Lower leg skin (tissue), 4 donors: ENCODE data around the gene EYA2. TPM values are rescaled to one million over a fixed set of nuclear protein-coding genes. Genes with fewer than 3 reads are reported as not detected.

Source experiments
- DNase-seq, 2 donors: peaks; one replicate each; pipeline ENCODE4 v3.0.0-alpha.2; 2019; ENCODE audit warnings: low spot score in 2 of 2
- H3K4me3 ChIP-seq: fragments of 200-600 bp; sonication (generic); 2 replicates; pipeline ENCODE4 v1.5.1; 2017; ENCODE audit warnings: mild to moderate bottlenecking, low read depth; ENCODE audit not compliant: poor library complexity, severe bottlenecking
- POLR2A ChIP-seq, 2 donors: fragments of 450-650 bp; IDR thresholded peaks; one replicate each; pipeline ENCODE4 v1.6.1; 2016 to 2017; ENCODE audit warnings: antibody characterized with exemption in 2 of 2, mild to moderate bottlenecking in 1 of 2, moderate library complexity in 1 of 2
- WGBS, 2 donors: methylation state at CpG; one replicate each; pipeline ENCODE4 v1.1.5; 2018; 5-methylcytosine and 5-hydroxymethylcytosine counted together
- intact Hi-C: fragments of 100-400 bp; cut with DNase I; formaldehyde crosslinking; loops from one replicate; pipeline ENCODE4 v1.15.0; 2023; ENCODE audit warnings: low total_unique reads
- total RNA-seq, 4 donors: library from RNA; depleted of rRNA; stranded (reverse); fragments of >200 nt; gene quantifications; one replicate each; pipeline ENCODE4 v1.1.0, GENCODE V29; 2016
- TF ChIP-seq, protein P1 (sequence below), 3 donors: fragments of 450-650 bp; IDR thresholded peaks; one replicate each; pipeline ENCODE4 v1.5.1; 2016; ENCODE audit warnings: antibody characterized with exemption in 3 of 3, mild to moderate bottlenecking in 3 of 3, moderate library complexity in 2 of 3

The EYA2 gene
- total RNA-seq, 4 donors from 2014 or later: 0.63 to 6.1 (median 3.3) TPM

DNA sequence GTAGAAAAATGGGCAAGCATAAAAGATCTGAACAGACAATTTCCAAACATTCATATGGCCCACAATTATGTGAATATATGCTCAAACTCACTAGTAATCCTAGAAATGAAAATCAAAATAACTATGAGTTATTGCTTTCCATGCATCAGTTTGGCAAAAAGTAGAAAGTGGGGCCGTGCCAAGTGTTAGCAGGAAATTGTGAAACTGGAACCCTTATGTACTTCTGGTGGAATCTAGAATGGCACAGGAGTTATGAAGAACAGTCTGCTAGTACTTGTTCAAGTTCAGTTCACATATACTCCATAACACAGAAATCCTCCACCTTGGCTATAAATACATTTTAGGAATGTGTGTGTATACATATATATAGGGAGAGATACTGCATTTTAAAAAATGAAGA lies 89.8 kb downstream of the EYA2 start:
- DNase-seq: peak in 1 of 2 donors; percentile 40
- WGBS, 2 donors: 34 to 41% methylated on average over 1 of the region's 1 CpG
- no peak overlapping the region for H3K4me3 ChIP-seq
- intact Hi-C loops: no loop called here
- TF ChIP-seq POLR2A (IDR thresholded peaks at IDR 0.05): no peak
- TF ChIP-seq, protein P1, sequence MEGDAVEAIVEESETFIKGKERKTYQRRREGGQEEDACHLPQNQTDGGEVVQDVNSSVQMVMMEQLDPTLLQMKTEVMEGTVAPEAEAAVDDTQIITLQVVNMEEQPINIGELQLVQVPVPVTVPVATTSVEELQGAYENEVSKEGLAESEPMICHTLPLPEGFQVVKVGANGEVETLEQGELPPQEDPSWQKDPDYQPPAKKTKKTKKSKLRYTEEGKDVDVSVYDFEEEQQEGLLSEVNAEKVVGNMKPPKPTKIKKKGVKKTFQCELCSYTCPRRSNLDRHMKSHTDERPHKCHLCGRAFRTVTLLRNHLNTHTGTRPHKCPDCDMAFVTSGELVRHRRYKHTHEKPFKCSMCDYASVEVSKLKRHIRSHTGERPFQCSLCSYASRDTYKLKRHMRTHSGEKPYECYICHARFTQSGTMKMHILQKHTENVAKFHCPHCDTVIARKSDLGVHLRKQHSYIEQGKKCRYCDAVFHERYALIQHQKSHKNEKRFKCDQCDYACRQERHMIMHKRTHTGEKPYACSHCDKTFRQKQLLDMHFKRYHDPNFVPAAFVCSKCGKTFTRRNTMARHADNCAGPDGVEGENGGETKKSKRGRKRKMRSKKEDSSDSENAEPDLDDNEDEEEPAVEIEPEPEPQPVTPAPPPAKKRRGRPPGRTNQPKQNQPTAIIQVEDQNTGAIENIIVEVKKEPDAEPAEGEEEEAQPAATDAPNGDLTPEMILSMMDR (IDR thresholded peaks at IDR 0.05): no peak

DNA sequence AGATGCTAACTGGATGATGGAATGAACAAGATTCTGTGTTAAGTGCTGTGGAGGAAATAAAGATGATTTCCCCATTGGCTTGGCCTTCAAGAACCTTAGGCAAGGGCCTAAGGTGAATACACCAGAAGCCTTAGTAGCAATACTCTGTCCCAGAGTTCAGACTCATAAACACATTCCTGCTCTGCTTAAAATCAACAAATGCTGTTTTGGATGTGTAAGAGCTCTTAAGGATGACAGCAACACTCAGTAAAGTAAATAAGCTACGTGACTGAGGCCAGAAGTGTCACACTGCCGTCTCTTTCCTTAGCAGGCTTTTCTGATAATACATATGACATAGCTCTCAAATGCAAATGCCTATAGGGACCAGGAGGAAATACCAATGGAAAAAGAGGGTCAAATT lies 90.6 kb downstream of the EYA2 start:
- TF ChIP-seq, protein P1 (IDR thresholded peaks at IDR 0.05): no peak
- TF ChIP-seq POLR2A (IDR thresholded peaks at IDR 0.05): no peak
- 45 to 55% methylated on average over 2 of the region's 2 CpGs for WGBS, 2 donors
- intact Hi-C loops: no loop called here
- peak in 1 of 2 donors; percentile 1 for DNase-seq
- no peak overlapping the region for H3K4me3 ChIP-seq

DNA sequence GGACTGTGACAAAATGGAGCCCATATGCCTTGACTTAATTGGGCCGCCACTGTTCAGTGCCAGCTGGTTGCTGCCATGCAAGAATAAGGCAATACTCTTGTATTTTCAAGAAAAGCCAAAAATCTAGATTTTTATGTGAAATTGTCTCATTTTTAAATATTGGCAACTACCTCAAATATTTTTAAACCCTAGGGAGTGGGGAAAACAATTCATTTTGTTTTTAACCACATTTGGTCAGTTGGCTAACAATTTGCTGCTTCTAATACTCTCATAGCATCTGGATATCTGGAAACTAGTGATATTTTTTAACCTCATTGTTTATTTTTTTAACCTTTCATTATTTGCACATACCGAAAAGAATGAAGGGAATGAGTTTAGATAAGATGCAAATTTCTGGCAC lies 91.0 kb downstream of the EYA2 start:
- intact Hi-C loops: no loop called here
- H3K4me3 ChIP-seq: no peak overlapping the region
- WGBS, 2 donors: 72 to 77% methylated on average over 2 of the region's 2 CpGs
- peak in 1 of 2 donors; percentile 34 for DNase-seq
- TF ChIP-seq, protein P1 (IDR thresholded peaks at IDR 0.05): no peak
- no peak for TF ChIP-seq POLR2A (IDR thresholded peaks at IDR 0.05)

DNA sequence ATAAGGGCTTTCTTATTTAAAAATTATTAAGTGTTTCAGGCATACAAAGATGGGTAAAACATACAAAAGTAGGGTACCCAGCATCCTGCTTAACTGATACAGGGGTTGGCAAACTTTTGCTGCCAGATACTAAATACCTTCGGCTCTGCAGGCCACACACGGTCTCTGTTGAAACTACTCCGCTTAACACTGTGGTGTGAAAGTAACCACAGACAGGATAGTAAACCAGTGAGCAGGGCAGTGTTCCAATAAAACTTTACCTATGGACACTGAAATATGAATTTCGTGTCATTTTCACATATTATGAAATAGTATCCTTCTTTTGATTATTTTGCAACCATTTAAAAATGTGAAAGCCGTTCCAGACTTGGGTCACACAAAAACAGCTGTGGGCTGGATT lies 92.4 kb downstream of the EYA2 start:
- H3K4me3 ChIP-seq: no peak overlapping the region
- no peak for DNase-seq
- WGBS, 2 donors: 49 to 59% methylated on average over 5 of the region's 5 CpGs
- TF ChIP-seq, protein P1 (IDR thresholded peaks at IDR 0.05): no peak
- no peak for TF ChIP-seq POLR2A (IDR thresholded peaks at IDR 0.05)
- intact Hi-C loops: no loop called here

DNA sequence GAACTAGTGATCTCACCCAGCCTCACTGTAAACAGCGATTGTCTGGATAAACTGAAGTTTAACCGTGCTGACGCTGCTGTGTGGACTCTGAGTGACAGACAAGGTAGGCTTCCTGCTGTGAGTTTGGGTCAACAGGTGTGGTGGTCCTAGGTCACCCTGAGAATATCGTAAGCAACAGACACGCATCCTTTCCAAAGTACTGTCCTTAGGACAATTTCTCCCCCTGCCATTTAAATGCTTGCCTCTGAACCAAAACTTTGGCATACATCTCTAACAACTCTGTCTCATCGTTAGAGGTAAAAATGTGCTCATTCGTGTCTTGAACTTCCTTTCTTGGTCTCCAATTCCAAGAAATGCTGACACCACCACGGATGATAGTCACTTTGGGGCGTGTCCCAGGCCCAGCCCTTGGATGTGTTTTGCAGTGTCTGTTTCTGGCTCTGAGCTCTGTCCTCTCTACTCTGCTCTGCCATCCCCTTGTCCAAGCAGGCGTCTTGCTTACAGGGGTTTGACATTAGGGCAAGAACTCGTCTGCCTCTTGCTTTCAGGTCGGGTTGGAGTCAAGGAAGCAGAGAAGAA lies 95.5 kb downstream of the EYA2 start:
- DNase-seq: peak; percentile 47 to 90
- WGBS, 2 donors: 22 to 30% methylated on average over 12 of the region's 12 CpGs
- TF ChIP-seq, protein P1 (IDR thresholded peaks at IDR 0.05): no peak
- TF ChIP-seq POLR2A (IDR thresholded peaks at IDR 0.05): no peak
- intact Hi-C loops: no loop called here
- H3K4me3 ChIP-seq: no peak overlapping the region

DNA sequence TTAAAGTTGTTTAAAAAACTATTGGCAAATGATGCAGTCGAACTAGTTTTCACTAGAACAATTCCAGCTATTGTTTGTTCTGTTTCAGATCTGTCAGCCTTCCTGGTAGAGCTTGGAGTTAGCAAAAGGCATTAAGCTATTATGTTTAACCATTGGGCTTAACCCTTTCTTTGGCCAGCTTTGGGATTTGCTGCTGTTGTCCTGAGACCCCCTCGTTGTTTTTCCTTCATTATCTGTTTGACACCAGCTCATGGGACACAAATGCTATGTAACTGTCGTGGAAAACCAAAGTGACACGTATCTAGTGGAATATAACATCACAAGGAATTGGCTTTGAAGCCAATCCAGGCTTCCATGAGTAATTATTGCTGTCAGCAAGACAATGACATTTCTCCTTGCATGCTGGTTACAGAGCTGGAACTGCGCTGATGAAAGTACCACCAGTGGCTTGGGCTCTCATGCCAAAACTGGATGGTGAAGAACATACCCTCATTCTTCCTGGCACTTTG lies 96.0 kb downstream of the EYA2 start:
- 28% methylated on average over 5 of the region's 5 CpGs for WGBS, 2 donors
- DNase-seq: peak in 1 of 2 donors; percentile 52
- TF ChIP-seq POLR2A (IDR thresholded peaks at IDR 0.05): no peak
- TF ChIP-seq, protein P1 (IDR thresholded peaks at IDR 0.05): no peak
- intact Hi-C loops: no loop called here
- H3K4me3 ChIP-seq: no peak overlapping the region
